HepG2 (cell line): ENCODE results near the gene FOLR1. TPM values are rescaled to one million over a fixed set of nuclear protein-coding genes. Genes with fewer than 3 reads are reported as not detected.
"Not testable (repeated sequence)": the region's sequence is repeated elsewhere in the genome, so short reads cannot be mapped to it uniquely, and the experiment has no call there.

Experiments
- ATAC-seq: fragments of 200-7000 bp; cut with Tn5 transposase; 3 replicates; pipeline ENCODE4 v1.9.1; 2020; ENCODE audit warnings: mild to moderate bottlenecking, moderate library complexity
- BruUV-seq: library from RNA; stranded (reverse); fragments of 400-500 nt; replicated peaks from 2 replicates; lab custom pipeline; 2021; lab: Mats Ljungman, UMichigan
- CTCF ChIA-PET: fragments of 300-600 bp; formaldehyde crosslinking; extraction: SDS; loops from one replicate; lab custom pipeline; 2021; ENCODE audit warnings: low total read pairs, inconsistent platforms, low intra/inter-chr PET ratio; lab: Yijun Ruan, JAX
- POLR2A ChIA-PET: fragments of 350-600 bp; sonication (Branson Sonifier 250); formaldehyde crosslinking; loops from one replicate; lab custom pipeline; 2020; ENCODE audit warnings: antibody characterized with exemption, inconsistent platforms; lab: Yijun Ruan, JAX
- DNase-seq: peaks from one replicate; pipeline ENCODE4 v3.0.0-alpha.2; 2015; ENCODE audit warnings: low spot score
- FAIRE-seq: peaks from 3 replicates; lab custom pipeline; 2011; peaks lifted over from hg19 to GRCh38; lab: Jason Lieb, UNC
- H2AFZ ChIP-seq: one replicate; pipeline ENCODE4 v1.6.1; 2011; ENCODE audit warnings: low read length, inconsistent platforms
- H3K27ac ChIP-seq: fragments of 300-600 bp; 3 replicates; pipeline ENCODE4 v1.8.0; 2011; ENCODE audit warnings: mixed run types, mild to moderate bottlenecking, mixed read lengths, low read length, inconsistent platforms; ENCODE audit not compliant: insufficient read depth; ENCODE audit errors: extremely low read length
- H3K27me3 ChIP-seq, 2 experiments: fragments of 200-600 bp in 1 of 2; 2 replicates in 1 of 2; 3 replicates in 1 of 2; pipeline versions ENCODE4 v1.6.0 to v1.8.0; 2011; ENCODE audit warnings: low read length in 2 of 2, mild to moderate bottlenecking in 2 of 2, moderate library complexity in 2 of 2, inconsistent platforms in 1 of 2; ENCODE audit not compliant: insufficient read depth in 2 of 2, control insufficient read depth in 1 of 2
- H3K36me3 ChIP-seq, 2 experiments: fragments of 200-600 bp in 1 of 2; replicated peaks in 1 of 2; 2 replicates in 1 of 2; 3 replicates in 1 of 2; pipeline versions ENCODE4 v1.5.1 to v1.8.0; 2011; ENCODE audit warnings: low read length in 2 of 2, inconsistent platforms in 1 of 2; ENCODE audit not compliant: insufficient read depth in 2 of 2, control insufficient read depth in 1 of 2
- H3K4me1 ChIP-seq: 2 replicates; pipeline ENCODE4 v1.5.1; 2012; ENCODE audit warnings: low read length, inconsistent platforms; ENCODE audit not compliant: insufficient read depth
- H3K4me2 ChIP-seq: 2 replicates; pipeline ENCODE4 v1.6.0; 2011; ENCODE audit warnings: low read depth, low read length, inconsistent platforms
- H3K4me3 ChIP-seq, 3 experiments: fragments of 200-600 bp in 1 of 3; sonication (generic), shearing (Covaris generic) in 1 of 3; replicated peaks in 1 of 3; 2 replicates each; pipeline ENCODE4 v1.5.1; 2011 to 2016; ENCODE audit warnings: low read length in 3 of 3, inconsistent platforms in 2 of 3, low read depth in 2 of 3, mild to moderate bottlenecking in 2 of 3, control low read depth in 1 of 3, mixed read lengths in 1 of 3; ENCODE audit not compliant: insufficient read depth in 1 of 3
- H3K79me2 ChIP-seq: one replicate; pipeline ENCODE4 v1.6.1; 2011; ENCODE audit warnings: low read length, inconsistent platforms; ENCODE audit not compliant: insufficient read depth
- H3K9ac ChIP-seq: 2 replicates; pipeline ENCODE4 v1.6.0; 2011; ENCODE audit warnings: mild to moderate bottlenecking, low read depth, low read length, inconsistent platforms; ENCODE audit not compliant: insufficient read depth
- H3K9me3 ChIP-seq: 2 replicates; pipeline ENCODE4 v1.5.1; 2012; ENCODE audit warnings: mild to moderate bottlenecking, low read length
- H4K20me1 ChIP-seq: 2 replicates; pipeline ENCODE4 v1.6.0; 2011; ENCODE audit warnings: inconsistent platforms, mild to moderate bottlenecking, low read length, moderate library complexity; ENCODE audit not compliant: insufficient read depth
- ATF7 ChIP-seq, 2 experiments: fragments of 450-650 bp in 1 of 2; sonication (generic) in 1 of 2; formaldehyde crosslinking in 1 of 2; IDR thresholded peaks; 2 replicates each; pipeline versions ENCODE4 v1.4.0 to v1.6.1; 2016 to 2020; ENCODE audit warnings: antibody characterized with exemption in 1 of 2, mild to moderate bottlenecking in 1 of 2, missing genetic modification reagents in 1 of 2
- CREB1 ChIP-seq, 2 experiments: fragments of 450-650 bp in 1 of 2; IDR thresholded peaks; 2 replicates each; pipeline ENCODE4 v1.6.1; 2016 to 2017; ENCODE audit warnings: control low read depth in 1 of 2, mild to moderate bottlenecking in 1 of 2, missing compliant biosample characterization in 1 of 2, missing genetic modification characterization in 1 of 2
- IKZF5 ChIP-seq: IDR thresholded peaks from 2 replicates; pipeline ENCODE4 v1.6.1; 2018; ENCODE audit warnings: missing genetic modification reagents, mild to moderate bottlenecking, missing compliant biosample characterization
- MLLT10 ChIP-seq: sonication (generic); formaldehyde crosslinking; IDR thresholded peaks from 2 replicates; pipeline ENCODE4 v1.4.0; 2020; ENCODE audit warnings: missing genetic modification reagents
- MYC ChIP-seq: sonication (generic); formaldehyde crosslinking; IDR thresholded peaks from 2 replicates; pipeline ENCODE4 v1.9.0; 2021; ENCODE audit warnings: missing genetic modification reagents, borderline replicate concordance
- PRDM4 ChIP-seq: sonication (generic); formaldehyde crosslinking; IDR thresholded peaks from 2 replicates; pipeline ENCODE4 v1.9.0; 2021; ENCODE audit warnings: missing genetic modification reagents, borderline replicate concordance
- SIN3B ChIP-seq: fragments of 150-350 bp; IDR thresholded peaks from 2 replicates; pipeline ENCODE4 v1.6.1; 2014; ENCODE audit warnings: low read length
- TGIF2 ChIP-seq: IDR thresholded peaks from 2 replicates; pipeline ENCODE4 v1.6.1; 2016; ENCODE audit warnings: control low read depth, missing compliant biosample characterization
- TOPORS ChIP-seq: sonication (generic); formaldehyde crosslinking; IDR thresholded peaks from 2 replicates; pipeline ENCODE4 v1.8.0; 2023; ENCODE audit warnings: mild to moderate bottlenecking, missing genetic modification reagents
- ZNF296 ChIP-seq: sonication (generic); formaldehyde crosslinking; conservative IDR thresholded peaks from 2 replicates; pipeline ENCODE4 v1.5.0; 2020; ENCODE audit warnings: mild to moderate bottlenecking, missing genetic modification reagents
- ZNF335 ChIP-seq: sonication (generic); formaldehyde crosslinking; IDR thresholded peaks from 2 replicates; pipeline ENCODE4 v1.4.0; 2020; ENCODE audit warnings: missing genetic modification reagents
- ZNF850 ChIP-seq: sonication (generic); formaldehyde crosslinking; conservative IDR thresholded peaks from 2 replicates; pipeline ENCODE4 v1.9.0; 2021; ENCODE audit warnings: mild to moderate bottlenecking, missing genetic modification reagents
- WGBS: methylation state at CpG from one replicate; pipeline ENCODE4 v1.1.6; 2017; ENCODE audit warnings: low lambda C conversion rate; 5-methylcytosine and 5-hydroxymethylcytosine counted together
- in situ Hi-C: cut with HindIII; loops from 2 replicates; pipeline ENCODE4 v1.10.0; 2017; ENCODE audit warnings: low pct_unique_long_range_greater_than_20kb; ENCODE audit not compliant: extremely low pct_ligation_motif_present
- intact Hi-C: fragments of 100-400 bp; cut with micrococcal nuclease; formaldehyde crosslinking; loops from one replicate; pipeline ENCODE4 v1.10.0; 2022; ENCODE audit not compliant: unreplicated experiment
- polyA plus RNA-seq, 8 experiments: library from polyadenylated mRNA; depleted of rRNA in 3 of 8; stranded (reverse) in 7 of 8; unstranded in 1 of 8; fragments of >200 nt; fragmentation: Illumina TruSeq in 4 of 8; extraction: Trizol in 4 of 8; gene quantifications; 2 replicates each; pipeline versions ENCODE4 v1.2.1 to v1.2.3, GENCODE V29; 2011 to 2016; ENCODE audit warnings: low read depth in 4 of 8, missing spikeins in 1 of 8, mixed read lengths in 1 of 8; ENCODE audit not compliant: insufficient read depth in 1 of 8
- total RNA-seq, 5 experiments: library from RNA; depleted of rRNA; stranded (reverse); fragments of >200 nt; fragmentation: Illumina TruSeq; extraction: Trizol; gene quantifications; 2 replicates each; pipeline ENCODE4 v1.2.3, GENCODE V29; 2016; ENCODE audit warnings: low read depth in 1 of 5

Gene FOLR1
- total and polyA plus RNA-seq, 2 of the 13 experiments (the other 11 are each of a cell fraction or from before 2014, with no cell fraction given): 0.20 TPM; not detected in 1

DNA sequence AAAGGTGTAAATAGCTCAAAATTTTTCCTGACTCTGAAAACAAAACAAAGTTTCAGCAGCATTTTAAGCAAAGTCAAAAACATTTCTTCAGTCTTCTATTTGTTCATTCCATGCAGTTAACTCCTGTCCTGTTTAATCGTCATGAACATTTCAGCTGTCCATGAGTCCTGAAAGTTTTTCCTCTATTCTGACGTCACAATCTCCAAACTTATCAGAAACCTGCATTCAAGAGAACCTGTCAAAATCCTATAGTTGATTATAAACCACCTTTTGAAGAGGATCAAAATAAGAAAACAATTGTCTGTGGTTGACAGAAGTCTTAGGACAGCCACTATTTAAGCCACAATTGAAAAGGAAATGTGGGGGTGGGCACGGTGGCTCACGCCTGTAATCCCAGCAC lies 41.1 kb upstream of the FOLR1 start:
- BruUV-seq: no TSS peak
- no peaks in the 10 kb centered on the region for H3K9me3 ChIP-seq
- ChIA-PET CTCF (no interaction called here), POLR2A (no interaction called here)
- H3K27ac ChIP-seq: no peak overlapping the region
- H3K79me2 ChIP-seq: no peaks in the 10 kb centered on the region
- WGBS: 36% methylated on average over 4 of the region's 4 CpGs
- H3K4me2 ChIP-seq: no peak overlapping the region
- H2AFZ ChIP-seq: no peak overlapping the region
- H3K9ac ChIP-seq: no peak overlapping the region
- no peak for DNase-seq
- no peak for TF ChIP-seq TOPORS (CRISPR knock-in tag)
- TF ChIP-seq MYC (CRISPR knock-in tag): no peak
- peak; percentile 53 for TF ChIP-seq ATF7 (IDR thresholded peaks at IDR 0.05)
- TF ChIP-seq ATF7 (CRISPR knock-in tag; IDR thresholded peaks at IDR 0.05): no peak
- no peak for TF ChIP-seq IKZF5 (CRISPR knock-in tag)
- no peak for TF ChIP-seq ZNF296 (CRISPR knock-in tag)
- TF ChIP-seq ZNF850 (CRISPR knock-in tag): no peak
- TF ChIP-seq PRDM4: no peak
- TF ChIP-seq MLLT10: no peak
- TF ChIP-seq SIN3B: no peak
- no peak for TF ChIP-seq TGIF2
- no peak for TF ChIP-seq ZNF335 (CRISPR knock-in tag)
- peak; percentile 95 for TF ChIP-seq CREB1 (IDR thresholded peaks at IDR 0.05)
- no peak for TF ChIP-seq CREB1 (CRISPR knock-in tag; IDR thresholded peaks at IDR 0.05)
- no peak for FAIRE-seq
- H3K4me3 ChIP-seq: no peak overlapping the region
- no peak for ATAC-seq
- H3K36me3 ChIP-seq: no peaks in the 10 kb centered on the region
- in situ Hi-C loops: no loop called here
- no peaks in the 10 kb centered on the region for H4K20me1 ChIP-seq
- H3K4me1 ChIP-seq: no peaks in the 10 kb centered on the region
- intact Hi-C loops: no loop called here
- H3K27me3 ChIP-seq: 0 out of 5 replicates have a peak, but pooled peaks cover 0 to 1% of the 10 kb centered on the region in 2 experiments

DNA sequence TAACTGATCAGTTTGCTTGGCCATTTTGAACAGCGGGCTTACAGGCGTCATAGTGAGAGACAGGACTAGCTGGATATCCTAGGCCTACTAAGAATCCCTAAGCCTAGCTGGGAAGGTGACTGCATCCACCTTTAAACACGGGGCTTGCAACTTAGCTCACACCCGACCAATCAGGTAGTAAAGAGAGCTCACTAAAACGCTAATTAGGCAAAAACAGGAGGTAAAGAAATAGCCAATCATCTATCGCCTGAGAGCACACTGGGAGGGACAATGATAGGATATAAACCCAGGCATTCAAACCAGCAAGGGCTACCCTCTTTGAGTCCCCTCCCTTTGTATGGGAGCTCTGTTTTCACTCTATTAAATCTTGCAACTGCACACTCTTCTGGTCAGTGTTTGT lies 38.1 kb upstream of the FOLR1 start:
- BruUV-seq, H3K4me2 ChIP-seq, intact Hi-C loops, H3K79me2 ChIP-seq, H3K4me1 ChIP-seq, H3K27me3 ChIP-seq, H3K27ac ChIP-seq, DNase-seq, FAIRE-seq, H3K4me3 ChIP-seq, H4K20me1 ChIP-seq, ATAC-seq, H3K9ac ChIP-seq, in situ Hi-C loops, H3K9me3 ChIP-seq, POLR2A ChIA-PET, H3K36me3 ChIP-seq, CTCF ChIA-PET, H2AFZ ChIP-seq: not testable (repeated sequence)
- WGBS: 66% methylated on average over 3 of the region's 6 CpGs
